Nephron progenitor cell (in vitro differentiated cells): ENCODE data around the gene GUCA1A.

ENCODE experiments used
- DNase-seq: peaks from one replicate; pipeline ENCODE4 v3.0.0; 2021
- H3K27ac Mint-ChIP-seq: 2 replicates; pipeline ENCODE4 v1.8.0; 2021; ENCODE audit warnings: mild to moderate bottlenecking, moderate library complexity, mixed read lengths
- H3K27me3 Mint-ChIP-seq: 2 replicates; pipeline ENCODE4 v1.8.0; 2021; ENCODE audit warnings: mild to moderate bottlenecking, low read depth, mixed read lengths; ENCODE audit not compliant: poor library complexity
- H3K36me3 Mint-ChIP-seq: 2 replicates; pipeline ENCODE4 v1.8.0; 2021; ENCODE audit warnings: low read depth, mixed read lengths
- H3K4me1 Mint-ChIP-seq: 2 replicates; pipeline ENCODE4 v1.8.0; 2021; ENCODE audit warnings: mixed read lengths
- H3K4me3 Mint-ChIP-seq: 2 replicates; pipeline ENCODE4 v1.8.0; 2021; ENCODE audit warnings: mild to moderate bottlenecking, moderate library complexity, mixed read lengths
- H3K9me3 Mint-ChIP-seq: 2 replicates; pipeline ENCODE4 v1.8.0; 2021; ENCODE audit warnings: mild to moderate bottlenecking, moderate library complexity, mixed read lengths
- TF ChIP-seq, protein P1 (sequence below): fragments of 200-600 bp; sonication (generic); IDR thresholded peaks from 2 replicates; pipeline ENCODE4 v1.5.0; 2021; ENCODE audit warnings: antibody characterized with exemption

GUCA1A gene

DNA sequence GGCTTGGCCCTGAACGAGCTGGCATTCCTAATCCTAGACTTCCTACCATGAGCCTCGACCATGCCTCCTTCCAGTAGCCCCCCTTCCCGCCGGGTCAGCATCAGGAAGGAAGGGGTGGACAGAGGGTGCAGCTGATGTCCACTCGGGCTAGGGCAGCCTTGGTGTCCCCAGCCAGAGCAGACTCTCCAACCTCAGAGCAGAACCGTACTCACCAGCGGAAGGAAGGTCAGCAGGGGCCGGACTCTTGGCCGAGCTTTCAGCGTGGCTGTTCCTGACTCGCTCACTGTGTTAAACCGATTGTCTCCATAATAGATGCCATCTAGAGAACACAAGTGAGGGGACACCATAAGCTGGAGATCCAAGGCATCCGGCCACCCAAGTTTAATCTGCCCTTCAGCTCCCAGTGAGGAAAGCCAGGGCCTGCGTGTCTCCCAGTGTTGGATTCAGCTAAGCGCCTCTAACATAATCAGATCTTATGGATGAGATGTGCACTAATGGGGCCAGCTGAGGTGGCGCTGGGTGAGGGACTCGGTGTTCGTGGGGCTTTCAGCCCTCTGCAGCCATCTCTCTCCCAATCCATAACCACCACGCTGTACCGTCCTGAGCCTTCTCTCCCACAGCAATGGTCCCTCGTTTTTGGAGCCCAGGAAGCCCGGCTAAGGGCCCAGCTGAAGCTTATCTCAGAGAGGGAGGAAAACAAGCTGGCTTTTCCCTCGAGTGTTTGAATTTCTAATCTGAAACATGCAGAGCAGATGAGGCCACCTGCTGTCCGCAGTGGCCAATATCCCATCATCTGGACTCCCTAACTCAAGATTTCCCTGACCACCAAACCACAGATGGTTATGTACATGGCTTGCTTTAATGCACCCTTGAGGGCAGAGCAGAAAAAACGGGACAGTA lies 44.5 kb upstream of the GUCA1A start:
- Mint-ChIP-seq H3K36me3 (peaks cover 4% of the 10 kb centered on the region), H3K9me3 (peaks cover 4% of the 10 kb centered on the region), H3K4me3 (no peak overlapping the region), H3K27me3 (peaks cover 6% of the 10 kb centered on the region), H3K27ac (peak overlapping the region; percentile 34), H3K4me1 (peaks cover 4% of the 10 kb centered on the region)
- no peak for DNase-seq
- TF ChIP-seq, protein P1, sequence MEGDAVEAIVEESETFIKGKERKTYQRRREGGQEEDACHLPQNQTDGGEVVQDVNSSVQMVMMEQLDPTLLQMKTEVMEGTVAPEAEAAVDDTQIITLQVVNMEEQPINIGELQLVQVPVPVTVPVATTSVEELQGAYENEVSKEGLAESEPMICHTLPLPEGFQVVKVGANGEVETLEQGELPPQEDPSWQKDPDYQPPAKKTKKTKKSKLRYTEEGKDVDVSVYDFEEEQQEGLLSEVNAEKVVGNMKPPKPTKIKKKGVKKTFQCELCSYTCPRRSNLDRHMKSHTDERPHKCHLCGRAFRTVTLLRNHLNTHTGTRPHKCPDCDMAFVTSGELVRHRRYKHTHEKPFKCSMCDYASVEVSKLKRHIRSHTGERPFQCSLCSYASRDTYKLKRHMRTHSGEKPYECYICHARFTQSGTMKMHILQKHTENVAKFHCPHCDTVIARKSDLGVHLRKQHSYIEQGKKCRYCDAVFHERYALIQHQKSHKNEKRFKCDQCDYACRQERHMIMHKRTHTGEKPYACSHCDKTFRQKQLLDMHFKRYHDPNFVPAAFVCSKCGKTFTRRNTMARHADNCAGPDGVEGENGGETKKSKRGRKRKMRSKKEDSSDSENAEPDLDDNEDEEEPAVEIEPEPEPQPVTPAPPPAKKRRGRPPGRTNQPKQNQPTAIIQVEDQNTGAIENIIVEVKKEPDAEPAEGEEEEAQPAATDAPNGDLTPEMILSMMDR = no peak

DNA sequence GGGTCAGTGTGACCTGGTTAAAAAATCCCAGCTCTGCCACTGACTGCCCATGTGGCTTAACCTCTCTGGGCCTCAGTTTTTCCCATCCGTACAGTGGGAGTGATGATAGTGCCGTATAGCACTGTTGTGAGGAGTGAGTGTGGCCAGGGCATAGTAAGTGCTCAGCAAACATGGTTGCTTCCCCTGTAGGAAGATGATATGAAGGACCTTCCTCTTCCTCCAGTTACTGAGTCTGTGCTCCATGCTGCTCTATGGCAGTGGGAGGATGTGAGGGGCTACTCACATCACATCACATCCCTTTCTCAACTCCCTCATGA lies 43.8 kb upstream of the GUCA1A start:
- peaks cover 4% of the 10 kb centered on the region for H3K36me3 Mint-ChIP-seq
- H3K27me3 Mint-ChIP-seq = peaks cover 10% of the 10 kb centered on the region
- no peak for DNase-seq
- no peak overlapping the region for H3K4me3 Mint-ChIP-seq
- peaks cover 4% of the 10 kb centered on the region for H3K9me3 Mint-ChIP-seq
- TF ChIP-seq, protein P1 = no peak
- H3K4me1 Mint-ChIP-seq = peaks cover 9% of the 10 kb centered on the region
- H3K27ac Mint-ChIP-seq = no peak overlapping the region

DNA sequence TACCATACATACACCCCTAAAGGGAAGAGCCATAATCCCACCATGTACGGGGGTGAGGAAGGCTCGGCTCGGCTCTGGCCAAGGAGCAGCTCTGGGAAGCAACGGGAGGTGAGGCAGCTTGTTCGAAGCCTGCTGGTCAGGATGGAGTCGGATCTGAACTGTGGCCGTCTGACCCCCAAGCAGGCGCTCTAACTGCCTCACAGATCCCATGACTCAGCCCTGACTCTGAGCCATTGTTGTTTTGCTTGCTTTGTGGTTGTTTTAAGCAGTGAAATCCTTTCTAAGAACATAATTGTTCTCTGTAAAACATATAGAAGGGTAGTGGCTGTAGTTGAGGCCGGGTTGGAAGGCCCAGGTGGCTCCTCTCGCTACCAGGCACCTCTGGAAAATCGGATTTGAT lies 41.6 kb upstream of the GUCA1A start:
- Mint-ChIP-seq H3K9me3 (peaks cover 4% of the 10 kb centered on the region), H3K4me3 (no peak overlapping the region)

DNA sequence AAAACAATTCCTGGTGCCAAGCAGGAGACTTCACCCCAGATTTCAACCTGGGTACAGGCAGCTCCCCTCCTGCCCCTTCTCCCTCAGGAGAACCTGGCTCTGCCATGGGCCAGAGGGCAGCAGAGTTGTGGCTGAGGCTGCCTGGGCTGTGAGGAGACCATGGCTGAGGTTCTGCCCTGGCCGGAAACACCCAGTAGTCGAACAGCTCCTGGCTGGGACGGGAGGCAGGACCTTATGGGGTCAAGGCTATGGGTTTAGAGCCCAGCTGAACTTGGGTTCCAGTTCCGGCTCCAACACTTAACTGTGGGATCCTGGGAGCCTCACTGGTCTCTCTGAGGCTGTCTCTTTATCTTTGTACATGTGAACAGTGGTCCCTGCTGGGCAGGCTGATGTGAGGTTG lies 39.2 kb upstream of the GUCA1A start:
- peaks cover 4% of the 10 kb centered on the region for H3K36me3 Mint-ChIP-seq
- peaks cover 4% of the 10 kb centered on the region for H3K9me3 Mint-ChIP-seq
- TF ChIP-seq, protein P1 = no peak
- H3K27me3 Mint-ChIP-seq = peaks cover 7% of the 10 kb centered on the region
- peaks cover 27% of the 10 kb centered on the region for H3K4me1 Mint-ChIP-seq
- H3K4me3 Mint-ChIP-seq = no peak overlapping the region
- DNase-seq = no peak
- no peak overlapping the region for H3K27ac Mint-ChIP-seq

More for the DNA sequence above, 41.6 kb upstream of the GUCA1A start:
- peaks cover 10% of the 10 kb centered on the region for H3K4me1 Mint-ChIP-seq
- no peak overlapping the region for H3K27ac Mint-ChIP-seq
- peaks cover 4% of the 10 kb centered on the region for H3K36me3 Mint-ChIP-seq
- peaks cover 7% of the 10 kb centered on the region for H3K27me3 Mint-ChIP-seq
- TF ChIP-seq, protein P1 = no peak
- no peak for DNase-seq

DNA sequence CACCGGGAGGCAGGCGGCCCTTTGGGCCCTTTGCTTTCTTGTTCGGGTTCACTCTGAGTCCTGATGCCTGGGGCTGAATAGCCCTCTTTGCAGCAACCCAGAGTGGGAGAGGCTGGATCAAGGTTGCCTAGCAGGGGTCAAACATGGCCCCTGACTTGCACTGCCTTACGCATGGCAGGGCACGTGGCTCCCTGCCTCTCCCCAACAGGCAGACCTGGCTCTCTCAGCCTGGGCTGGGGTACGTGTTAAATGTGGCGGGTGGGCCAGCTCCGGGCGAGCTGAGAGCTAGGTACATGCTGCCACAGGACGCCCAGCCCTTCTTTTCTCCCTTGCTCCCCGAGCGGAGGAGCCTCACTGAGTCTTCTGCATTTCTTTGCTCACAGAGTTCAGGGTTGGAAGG lies 38.0 kb upstream of the GUCA1A start:
- Mint-ChIP-seq H3K36me3 (peaks cover 4% of the 10 kb centered on the region), H3K9me3 (peaks cover 4% of the 10 kb centered on the region), H3K4me3 (no peak overlapping the region), H3K4me1 (peaks cover 39% of the 10 kb centered on the region), H3K27ac (no peak overlapping the region), H3K27me3 (peaks cover 7% of the 10 kb centered on the region)
- TF ChIP-seq, protein P1 = no peak
- DNase-seq = no peak

DNA sequence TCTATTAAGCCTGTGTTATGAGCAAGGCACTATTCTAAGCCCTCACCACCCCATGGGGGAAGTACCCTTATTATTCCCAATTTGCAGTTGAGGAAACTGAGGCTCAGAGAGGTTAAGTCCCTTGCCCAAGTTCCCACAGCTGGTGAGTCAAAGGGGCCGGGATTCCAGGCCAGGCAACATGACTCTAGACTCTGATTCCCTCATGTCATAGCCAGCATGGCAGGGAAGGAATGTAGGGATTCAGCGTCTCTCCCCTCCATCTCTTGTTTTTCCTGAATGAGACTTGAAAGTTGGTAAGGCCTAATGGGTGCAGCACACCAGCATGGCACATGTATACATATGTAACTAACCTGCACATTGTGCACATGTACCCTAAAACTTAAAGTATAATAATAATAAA lies 37.4 kb upstream of the GUCA1A start:
- peaks cover 4% of the 10 kb centered on the region for H3K9me3 Mint-ChIP-seq

More for the DNA sequence above, 37.4 kb upstream of the GUCA1A start:
- TF ChIP-seq, protein P1 = no peak
- Mint-ChIP-seq H3K36me3 (peaks cover 4% of the 10 kb centered on the region), H3K27ac (no peak overlapping the region), H3K27me3 (peaks cover 11% of the 10 kb centered on the region), H3K4me1 (peaks cover 45% of the 10 kb centered on the region), H3K4me3 (no peak overlapping the region)
- DNase-seq = no peak
